Inflammatory macrophage (primary cell): ENCODE measurements around the gene DLL4.

ENCODE experiments used
- DNase-seq, 2 donors: peaks; one replicate each; pipeline ENCODE4 v3.0.0-alpha.2; 2020 to 2022
- total RNA-seq, 18 experiments: gene quantifications; one replicate each; lab custom pipeline; 2026; ENCODE audit warnings: mixed read lengths in 6 of 18, inconsistent platforms in 2 of 18; lab: John Stamatoyannopoulos, UW

Gene DLL4
- 0 to 2.9 (median 0.06) reads per million in 18 experiments for total RNA-seq

- DNase-seq, result no peak
These were observed at the start of gene DLL4 for GRCh38 chr15:40928821-40929659. TSS of gene DLL4 (plus strand) at chr15:40929340. CDS start at chr15:40929669, 329 bp downstream.

GRCh38 chr15:40879609-40880008 is 49.5 kb upstream of the DLL4 start:
- DNase-seq, result no peak

DNA sequence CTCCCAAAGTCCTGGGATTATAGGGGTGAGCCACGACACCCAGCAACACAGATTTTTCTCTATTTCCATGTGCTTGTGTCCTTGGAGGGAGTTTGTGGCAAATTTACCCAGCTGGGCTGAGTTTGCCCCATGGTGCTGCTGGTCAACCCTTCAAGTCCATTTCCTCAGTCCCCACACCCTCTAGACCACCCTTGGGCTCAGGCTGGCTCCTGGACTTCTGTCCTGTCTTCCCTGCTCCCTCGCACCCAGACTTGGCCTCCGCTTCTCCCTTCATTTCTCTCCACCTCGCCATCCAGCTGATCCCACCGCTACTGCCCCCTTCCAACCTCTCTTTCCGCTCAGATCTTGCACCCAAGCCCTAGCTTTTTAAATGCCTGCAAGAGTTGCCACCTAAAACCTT is 47.8 kb upstream of the DLL4 start:
- no peak for DNase-seq

DNA sequence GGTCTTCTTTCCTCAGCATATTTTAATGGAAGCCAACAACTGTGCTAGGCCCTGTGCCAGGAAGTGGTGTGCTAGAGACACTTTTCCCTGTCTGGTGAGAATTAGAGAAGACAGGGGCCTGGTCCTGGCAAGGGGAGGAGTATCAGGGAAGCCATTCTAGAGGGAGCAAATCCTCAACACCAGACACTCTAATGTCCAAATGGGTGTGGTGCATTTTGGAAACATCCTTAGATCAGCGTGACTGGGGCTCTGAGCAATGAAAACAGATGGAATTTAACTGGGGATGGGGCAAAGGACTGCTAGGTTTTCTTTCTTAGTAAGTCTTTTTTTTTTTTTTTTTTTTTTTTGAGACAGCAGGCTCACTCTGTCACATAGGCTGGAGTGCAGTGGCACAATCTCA is 42.6 kb upstream of the DLL4 start:
- no peak for DNase-seq

DNA sequence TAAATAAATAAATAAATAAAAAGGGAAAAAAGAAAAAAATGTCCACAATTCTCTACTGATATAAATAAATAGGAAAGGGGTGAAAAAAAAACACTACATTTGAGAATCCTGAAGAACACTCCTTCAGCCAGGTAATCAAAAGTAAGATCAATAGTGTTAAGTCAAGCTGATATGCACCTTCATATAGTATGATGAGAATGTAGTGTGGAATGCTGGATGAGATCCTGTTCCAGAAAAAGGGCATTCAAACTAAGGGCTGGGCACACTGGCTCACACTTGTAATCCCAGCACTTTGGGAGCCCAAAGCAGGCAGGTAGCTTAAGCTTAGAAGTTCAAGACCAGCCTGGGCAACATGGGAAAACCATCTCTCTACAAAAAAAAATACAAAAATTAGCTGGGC is 40.0 kb upstream of the DLL4 start:
- DNase-seq, result no peak

GRCh38 chr15:40891138-40891537 is 38.0 kb upstream of the DLL4 start:
- no peak for DNase-seq

GRCh38 chr15:40891810-40892446 is 37.2 kb upstream of the DLL4 start:
- peak; percentile 46 to 55 for DNase-seq

GRCh38 chr15:40892447-40893012 is 36.6 kb upstream of the DLL4 start:
- DNase-seq, result no peak

- no peak for DNase-seq
These were observed 36.0 kb upstream of the DLL4 start for GRCh38 chr15:40893019-40893670.

GRCh38 chr15:40893733-40894680 is 35.1 kb upstream of the DLL4 start, which contains the start of gene VPS18:
TSS of gene VPS18 (plus strand) at chr15:40894450. CDS start at chr15:40894769, 319 bp downstream.
- peak; percentile 98 to 99 for DNase-seq

DNA sequence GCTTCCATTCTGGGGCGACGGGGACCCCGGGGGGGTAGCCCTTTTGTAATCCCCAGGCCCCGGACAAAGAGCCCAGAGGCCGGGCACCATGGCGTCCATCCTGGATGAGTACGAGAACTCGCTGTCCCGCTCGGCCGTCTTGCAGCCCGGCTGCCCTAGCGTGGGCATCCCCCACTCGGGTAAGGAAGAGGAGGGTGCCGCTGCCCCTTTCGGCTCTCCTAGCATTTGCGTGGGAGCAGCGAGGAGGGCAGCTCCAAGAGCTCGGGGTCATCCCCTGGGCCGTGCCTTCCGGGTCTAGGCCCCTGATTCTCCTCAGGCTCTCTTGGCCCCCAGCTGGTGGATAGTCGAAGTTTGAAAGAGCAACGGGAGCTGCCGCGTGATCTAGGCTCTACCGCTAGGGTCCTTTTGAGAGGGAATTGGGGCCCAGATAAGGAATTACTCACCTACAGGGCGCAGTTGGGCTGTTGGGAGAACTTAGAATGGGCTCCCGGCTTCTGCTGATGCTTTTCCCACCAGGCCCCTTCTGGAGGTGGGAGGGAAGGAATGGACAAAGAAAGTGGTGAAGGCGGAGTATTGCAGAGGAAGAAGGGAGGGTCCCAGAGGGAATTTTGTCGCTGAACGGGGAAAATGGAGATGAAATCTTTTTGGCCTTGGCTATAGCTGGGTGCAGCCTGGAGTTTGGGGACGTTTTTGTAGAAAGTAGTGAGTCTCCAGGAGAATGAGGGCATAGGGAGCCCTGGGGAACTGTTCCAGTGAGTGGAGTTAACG is 34.3 kb upstream of the DLL4 start:
- DNase-seq, result peak; percentile 77 to 82

DNA sequence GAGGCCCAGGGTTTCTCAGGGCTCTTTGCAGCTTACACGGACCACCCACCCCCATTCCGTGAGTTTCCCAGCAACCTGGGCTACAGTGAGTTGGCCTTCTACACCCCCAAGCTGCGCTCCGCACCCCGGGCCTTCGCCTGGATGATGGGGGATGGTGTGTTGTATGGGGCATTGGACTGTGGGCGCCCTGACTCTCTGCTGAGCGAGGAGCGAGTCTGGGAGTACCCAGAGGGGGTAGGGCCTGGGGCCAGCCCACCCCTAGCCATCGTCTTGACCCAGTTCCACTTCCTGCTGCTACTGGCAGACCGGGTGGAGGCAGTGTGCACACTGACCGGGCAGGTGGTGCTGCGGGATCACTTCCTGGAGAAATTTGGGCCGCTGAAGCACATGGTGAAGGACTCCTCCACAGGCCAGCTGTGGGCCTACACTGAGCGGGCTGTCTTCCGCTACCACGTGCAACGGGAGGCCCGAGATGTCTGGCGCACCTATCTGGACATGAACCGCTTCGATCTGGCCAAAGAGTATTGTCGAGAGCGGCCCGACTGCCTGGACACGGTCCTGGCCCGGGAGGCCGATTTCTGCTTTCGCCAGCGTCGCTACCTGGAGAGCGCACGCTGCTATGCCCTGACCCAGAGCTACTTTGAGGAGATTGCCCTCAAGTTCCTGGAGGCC is 29.5 kb upstream of the DLL4 start:
- DNase-seq, result no peak

DNA sequence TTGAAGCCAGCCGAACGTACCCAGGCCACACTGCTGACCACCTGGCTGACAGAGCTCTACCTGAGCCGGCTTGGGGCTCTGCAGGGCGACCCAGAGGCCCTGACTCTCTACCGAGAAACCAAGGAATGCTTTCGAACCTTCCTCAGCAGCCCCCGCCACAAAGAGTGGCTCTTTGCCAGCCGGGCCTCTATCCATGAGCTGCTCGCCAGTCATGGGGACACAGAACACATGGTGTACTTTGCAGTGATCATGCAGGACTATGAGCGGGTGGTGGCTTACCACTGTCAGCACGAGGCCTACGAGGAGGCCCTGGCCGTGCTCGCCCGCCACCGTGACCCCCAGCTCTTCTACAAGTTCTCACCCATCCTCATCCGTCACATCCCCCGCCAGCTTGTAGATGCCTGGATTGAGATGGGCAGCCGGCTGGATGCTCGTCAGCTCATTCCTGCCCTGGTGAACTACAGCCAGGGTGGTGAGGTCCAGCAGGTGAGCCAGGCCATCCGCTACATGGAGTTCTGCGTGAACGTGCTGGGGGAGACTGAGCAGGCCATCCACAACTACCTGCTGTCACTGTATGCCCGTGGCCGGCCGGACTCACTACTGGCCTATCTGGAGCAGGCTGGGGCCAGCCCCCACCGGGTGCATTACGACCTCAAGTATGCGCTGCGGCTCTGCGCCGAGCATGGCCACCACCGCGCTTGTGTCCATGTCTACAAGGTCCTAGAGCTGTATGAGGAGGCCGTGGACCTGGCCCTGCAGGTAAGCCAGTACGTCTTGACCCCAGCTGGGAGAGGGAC is 28.7 kb upstream of the DLL4 start:
- no peak for DNase-seq

GRCh38 chr15:40901053-40901443 is 28.1 kb upstream of the DLL4 start:
- DNase-seq, result no peak

DNA sequence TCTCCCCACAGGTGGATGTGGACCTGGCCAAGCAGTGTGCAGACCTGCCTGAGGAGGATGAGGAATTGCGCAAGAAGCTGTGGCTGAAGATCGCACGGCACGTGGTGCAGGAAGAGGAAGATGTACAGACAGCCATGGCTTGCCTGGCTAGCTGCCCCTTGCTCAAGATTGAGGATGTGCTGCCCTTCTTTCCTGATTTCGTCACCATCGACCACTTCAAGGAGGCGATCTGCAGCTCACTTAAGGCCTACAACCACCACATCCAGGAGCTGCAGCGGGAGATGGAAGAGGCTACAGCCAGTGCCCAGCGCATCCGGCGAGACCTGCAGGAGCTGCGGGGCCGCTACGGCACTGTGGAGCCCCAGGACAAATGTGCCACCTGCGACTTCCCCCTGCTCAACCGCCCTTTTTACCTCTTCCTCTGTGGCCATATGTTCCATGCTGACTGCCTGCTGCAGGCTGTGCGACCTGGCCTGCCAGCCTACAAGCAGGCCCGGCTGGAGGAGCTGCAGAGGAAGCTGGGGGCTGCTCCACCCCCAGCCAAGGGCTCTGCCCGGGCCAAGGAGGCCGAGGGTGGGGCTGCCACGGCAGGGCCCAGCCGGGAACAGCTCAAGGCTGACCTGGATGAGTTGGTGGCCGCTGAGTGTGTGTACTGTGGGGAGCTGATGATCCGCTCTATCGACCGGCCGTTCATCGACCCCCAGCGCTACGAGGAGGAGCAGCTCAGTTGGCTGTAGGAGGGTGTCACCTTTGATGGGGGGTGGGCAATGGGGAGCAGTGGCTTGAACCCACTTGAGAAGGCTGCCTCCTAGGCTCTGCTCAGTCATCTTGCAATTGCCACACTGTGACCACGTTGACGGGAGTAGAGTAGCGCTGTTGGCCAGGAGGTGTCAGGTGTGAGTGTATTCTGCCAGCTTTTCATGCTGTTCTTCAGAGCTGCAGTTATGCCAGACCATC is 26.3 kb upstream of the DLL4 start:
- DNase-seq, result peak; percentile 92 to 94

DNA sequence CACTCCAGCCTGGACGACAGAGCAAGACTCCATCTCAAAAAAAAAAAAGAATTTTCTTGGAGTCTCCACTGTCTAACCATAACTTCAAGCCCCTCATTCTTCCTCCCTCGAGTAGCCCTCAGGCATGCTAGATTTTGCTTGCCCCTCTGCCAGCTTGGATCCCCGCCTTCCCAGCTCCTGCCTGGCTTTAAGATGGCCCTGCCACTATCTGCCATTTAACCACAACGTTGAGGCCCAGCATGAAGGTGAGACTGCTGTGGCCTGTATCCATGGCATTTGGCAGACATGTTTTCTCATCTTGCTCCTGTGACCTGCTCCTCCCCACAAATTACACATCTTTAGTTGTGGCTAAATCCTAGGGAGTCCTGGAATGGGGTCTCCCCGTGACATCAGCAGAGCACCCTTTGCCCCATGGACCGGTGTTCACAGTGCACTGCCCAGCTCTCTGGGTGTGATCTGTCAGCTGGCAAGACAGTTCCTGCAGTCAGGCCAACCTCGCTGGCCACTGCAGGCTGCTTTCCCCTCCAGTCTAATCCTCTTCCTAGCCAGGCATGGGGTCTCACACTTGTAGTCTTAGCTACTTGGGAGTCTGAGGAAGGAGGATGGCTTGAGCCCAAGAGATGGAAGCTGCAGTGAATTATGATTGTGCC is 24.5 kb upstream of the DLL4 start:
- no peak for DNase-seq

- peak; percentile 20 to 29 for DNase-seq
These were observed 22.8 kb upstream of the DLL4 start for GRCh38 chr15:40906091-40906990.
